EL (cell line): ENCODE results near the gene LRRFIP2.

ENCODE experiments used
- DNase-seq: peaks from one replicate; pipeline ENCODE4 v3.0.0-alpha.2; 2016

Gene LRRFIP2

DNA sequence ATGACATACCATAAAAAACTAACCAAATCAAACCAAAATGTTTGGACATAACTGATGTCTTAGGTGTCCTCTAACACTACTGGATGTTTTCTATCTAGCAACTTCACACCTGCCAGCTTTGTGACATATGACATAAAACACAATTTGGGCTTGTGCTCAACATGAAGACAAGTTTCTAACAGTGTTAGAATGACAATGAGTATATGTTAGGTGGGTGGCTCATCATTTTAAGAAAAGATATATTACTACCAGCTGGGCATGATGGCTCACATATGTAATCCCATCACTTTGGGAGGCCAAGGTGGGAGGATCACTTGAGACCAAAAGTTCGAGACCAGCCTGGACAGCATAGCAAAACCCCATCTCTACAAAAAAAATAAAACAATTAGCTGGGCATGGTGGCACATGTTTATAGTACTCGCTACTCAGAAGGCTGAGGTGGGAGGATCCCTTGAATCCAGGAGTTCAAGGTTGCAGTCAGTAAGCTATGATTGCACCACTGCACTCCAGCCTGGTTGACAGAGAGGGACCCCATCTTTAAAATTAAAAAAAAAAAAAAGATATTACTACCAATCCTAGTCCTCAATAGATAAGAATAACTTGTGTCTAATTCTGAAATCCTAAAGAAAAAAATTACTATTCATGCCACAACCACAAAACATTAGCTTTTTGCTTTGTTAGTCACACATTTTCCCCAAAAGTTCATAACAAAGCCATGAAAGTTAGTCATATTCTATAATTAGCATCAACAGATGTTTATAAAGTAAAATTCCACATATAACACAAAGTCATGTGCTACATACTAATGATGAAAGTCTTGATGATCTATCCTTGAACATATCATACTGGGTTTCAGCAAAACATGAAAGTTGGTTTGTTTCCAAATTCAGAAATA lies 59.9 kb downstream of the LRRFIP2 start:
- peak; percentile 83 for DNase-seq

DNA sequence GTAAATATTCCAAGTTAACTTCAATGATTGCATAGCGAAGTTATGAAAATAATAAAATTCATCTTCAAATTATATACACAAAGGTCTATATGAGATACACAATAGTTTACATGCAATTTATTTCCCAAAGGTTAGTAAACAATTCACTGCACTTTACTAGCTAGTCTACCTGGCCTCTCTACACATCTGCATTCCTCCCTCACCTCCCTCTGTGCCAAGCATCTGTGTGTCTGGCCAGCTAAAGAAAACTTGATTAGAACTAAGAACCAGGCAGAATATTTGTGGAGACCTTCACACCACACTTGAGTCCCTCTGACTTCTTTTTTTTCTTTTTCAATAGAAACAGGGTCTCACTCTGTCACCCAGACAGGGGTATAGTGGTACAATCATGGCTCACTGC lies 61.4 kb downstream of the LRRFIP2 start:
- DNase-seq: no peak

DNA sequence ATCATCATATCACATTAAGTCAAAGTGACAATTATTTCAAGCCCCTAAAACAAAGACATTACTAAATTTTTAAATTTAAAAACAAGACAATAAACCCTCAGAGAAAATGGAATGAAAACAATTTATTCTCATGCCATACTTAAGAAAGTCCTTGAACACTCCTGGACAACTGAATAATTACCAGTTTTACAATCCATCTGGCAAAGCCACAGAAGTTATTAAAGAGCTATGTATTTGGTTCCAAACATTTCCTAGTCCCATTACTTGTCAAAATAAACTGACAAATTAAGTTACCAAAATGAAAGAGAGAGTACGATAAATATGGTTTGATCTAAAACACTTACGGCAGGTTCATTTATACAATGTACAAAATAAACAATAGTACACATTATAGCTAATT lies 63.2 kb downstream of the LRRFIP2 start:
- DNase-seq: no peak

DNA sequence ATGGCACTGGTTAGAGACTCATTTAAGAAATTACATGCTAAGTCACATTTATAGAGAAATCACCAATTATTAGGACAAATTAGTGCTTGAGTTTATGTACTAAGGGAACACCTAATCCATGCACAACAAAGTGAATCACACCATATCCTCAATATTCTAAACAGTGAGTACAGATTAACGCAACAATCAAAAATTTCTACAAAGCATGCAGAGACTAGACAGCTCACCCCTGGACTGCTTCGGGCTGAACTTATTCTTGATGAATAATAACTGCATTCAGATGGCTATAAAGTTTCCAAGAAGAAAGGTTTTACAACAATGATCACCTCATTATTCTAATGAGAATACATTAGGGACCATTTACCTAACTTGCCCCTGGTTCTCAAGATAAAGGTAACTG lies 66.5 kb downstream of the LRRFIP2 start:
- no peak for DNase-seq

DNA sequence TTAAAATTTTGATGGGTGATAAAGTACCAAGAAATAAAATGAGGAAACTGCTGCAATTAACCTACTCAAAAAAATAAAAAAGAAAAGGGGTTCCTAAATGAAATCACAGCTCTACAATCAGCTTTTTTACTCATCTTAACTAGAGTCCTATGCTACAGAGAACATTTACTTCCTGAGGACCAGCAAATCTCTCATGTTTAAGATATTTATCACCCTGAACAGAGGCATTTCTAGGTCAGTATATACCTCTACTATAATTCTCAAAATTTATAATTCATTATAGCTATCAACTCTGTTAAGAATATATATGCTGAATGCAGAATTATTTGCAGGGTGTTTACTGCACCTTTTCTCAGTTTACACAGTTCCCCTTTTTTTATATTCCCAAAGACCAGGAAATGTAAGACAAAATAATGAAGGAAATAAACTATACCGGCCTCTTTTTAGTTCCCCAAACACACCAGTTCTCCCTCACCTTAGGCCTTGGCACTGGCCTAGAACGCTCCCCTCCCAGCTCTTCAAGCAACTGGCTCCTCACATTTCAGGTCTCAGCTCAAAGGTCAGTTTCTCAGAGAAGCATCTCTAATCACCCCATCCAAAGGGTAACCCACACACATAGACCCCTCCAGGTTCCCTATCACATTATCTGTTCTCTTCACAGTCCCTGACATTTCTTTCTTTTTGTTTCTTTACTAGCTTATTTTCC lies 71.1 kb downstream of the LRRFIP2 start:
- DNase-seq: no peak

DNA sequence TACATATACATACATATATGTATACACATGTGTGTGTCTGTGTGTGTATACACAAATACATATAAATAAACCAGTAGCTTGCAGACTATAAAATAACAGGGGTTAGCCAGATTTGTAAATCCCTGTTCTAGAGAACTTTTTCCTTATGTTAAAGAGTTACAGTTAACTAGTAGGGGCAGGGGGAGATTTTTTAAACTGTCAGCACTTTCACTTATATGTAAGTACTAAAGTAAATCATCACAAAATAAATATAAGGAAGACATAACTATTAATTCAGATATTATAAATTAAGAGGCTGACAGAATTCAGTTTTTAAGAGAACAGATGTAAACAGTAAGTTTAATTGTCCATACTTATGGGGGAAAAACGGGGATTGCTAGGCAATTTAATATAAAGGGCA lies 74.0 kb downstream of the LRRFIP2 start:
- DNase-seq: no peak

DNA sequence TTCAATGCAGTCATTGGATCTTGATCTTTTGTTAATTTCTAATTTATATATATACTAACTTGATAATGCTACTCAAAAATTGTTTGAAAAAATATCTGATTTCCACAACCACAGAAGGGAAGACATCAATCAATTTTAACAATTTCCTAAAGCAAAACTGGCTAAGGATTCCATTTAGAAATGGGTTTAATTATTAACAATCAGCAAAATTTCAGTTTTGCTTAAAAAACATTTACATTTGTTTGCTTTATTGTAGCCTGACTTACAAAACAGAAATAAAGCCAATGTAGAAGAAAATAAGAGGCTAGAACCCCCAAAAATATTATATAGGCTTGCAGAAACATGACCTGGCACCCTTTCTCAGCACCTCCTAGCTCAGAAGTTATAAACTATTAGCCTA lies 74.9 kb downstream of the LRRFIP2 start:
- DNase-seq: no peak

DNA sequence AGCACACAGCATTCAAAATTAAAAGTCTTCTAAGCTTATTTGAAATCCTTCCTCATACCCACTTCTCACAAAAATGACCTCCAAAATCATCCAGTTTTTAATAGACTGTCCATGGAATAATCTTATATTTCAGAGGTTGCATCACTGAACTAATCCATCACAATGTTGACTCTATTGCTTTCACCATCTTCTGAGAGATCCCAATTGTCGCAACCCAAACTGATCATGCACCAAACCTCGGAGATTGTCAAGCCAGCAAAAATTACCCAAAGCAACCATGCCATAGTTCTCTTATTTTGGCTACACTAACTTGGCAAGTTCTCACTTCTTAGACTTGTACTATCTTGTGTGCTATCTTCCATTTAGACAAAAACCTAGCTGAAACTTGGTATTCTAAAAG lies 75.5 kb downstream of the LRRFIP2 start:
- no peak for DNase-seq

DNA sequence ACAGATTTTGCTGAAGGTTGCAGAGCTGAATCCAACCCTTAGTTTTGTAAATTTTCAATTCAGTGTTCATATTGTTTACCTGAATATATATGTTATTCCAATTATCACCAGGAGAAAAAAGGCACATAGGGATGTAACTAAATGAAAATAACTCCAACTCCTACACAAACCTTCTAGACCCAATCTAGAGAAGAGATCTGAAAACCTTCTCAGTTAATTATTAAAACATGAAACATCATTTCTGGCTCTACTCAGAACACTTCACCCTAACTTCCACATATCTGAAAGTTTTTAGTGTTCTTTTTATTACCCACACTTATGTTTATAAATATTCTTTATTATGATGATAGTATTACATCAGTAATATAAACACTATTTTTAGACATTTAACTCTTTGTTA lies 76.6 kb downstream of the LRRFIP2 start:
- no peak for DNase-seq

DNA sequence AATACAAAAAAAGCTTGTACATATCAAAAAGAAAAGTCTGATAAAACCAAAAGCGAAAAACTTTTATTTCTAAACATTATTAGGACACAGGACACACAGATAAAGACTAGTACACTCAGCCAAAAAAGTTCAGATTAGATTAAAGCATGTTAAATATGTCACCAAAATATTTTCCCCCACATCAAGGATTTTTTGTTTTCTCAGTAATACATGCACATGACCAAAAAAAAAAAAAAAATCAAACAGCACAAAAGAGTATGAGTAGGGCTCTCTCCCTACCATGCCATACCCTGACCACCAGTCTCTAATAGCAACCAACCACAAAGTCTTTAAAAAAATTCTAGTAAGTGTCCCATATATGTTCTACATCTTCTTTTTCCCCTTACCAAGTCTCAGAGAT lies 77.4 kb downstream of the LRRFIP2 start:
- DNase-seq: peak; percentile 17

DNA sequence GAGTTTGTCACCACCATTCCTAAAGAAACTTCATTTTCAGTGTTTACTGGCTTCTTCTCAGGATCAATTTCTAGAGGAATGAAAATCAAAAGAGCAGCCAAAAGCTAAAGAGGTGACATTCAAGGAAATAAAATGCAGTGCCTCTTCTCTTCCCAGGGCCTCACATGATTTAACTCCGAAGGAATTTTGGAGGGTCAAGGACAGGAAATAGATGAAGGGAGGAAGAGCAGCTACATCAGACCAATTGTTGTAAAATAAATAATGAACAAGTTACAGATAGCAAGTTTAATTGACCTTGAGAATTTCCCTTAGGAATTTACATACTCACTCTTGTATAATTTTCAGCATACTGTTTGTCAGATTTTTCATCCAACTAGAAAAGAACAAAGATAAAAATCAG lies 78.1 kb downstream of the LRRFIP2 start:
- DNase-seq: peak; percentile 93

DNA sequence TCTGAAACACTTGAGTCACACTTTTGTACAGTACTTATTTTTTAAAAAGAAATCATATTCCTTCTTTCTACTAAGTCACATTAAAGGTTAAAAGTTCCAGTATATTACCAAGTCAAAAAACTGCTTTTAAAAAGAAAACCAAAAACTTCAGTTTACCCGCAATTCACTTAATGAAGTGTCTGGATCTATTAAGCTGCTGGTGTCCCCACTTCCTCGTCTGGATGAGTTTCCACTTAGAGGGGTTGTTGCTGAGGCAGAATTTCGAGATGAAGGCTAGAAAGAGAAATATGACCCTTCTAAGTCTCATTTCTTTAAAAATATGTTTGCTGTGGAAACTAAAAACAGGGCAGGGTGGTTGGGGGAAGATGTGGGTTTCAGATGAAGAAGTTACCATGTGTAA lies 79.7 kb downstream of the LRRFIP2 start:
- no peak for DNase-seq

DNA sequence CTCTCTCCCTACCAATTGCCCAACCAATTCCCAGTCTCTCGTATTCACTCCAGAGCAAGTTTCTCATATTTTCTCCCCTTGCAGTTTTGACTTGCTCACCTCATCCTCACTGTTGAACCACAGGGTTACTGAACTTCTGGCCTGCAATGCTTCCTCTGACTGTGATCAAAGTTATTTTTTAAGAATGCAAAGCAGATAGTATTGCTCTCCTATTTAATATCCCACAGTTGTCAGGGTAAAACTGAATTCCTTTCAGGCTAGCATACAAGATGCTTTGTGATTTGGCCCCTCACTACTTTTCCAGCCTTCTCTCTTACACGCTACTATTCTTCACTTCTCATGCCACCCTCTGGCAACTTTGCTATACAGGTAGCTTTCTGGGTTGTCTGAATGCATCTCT lies 80.9 kb downstream of the LRRFIP2 start:
- peak; percentile 54 for DNase-seq

DNA sequence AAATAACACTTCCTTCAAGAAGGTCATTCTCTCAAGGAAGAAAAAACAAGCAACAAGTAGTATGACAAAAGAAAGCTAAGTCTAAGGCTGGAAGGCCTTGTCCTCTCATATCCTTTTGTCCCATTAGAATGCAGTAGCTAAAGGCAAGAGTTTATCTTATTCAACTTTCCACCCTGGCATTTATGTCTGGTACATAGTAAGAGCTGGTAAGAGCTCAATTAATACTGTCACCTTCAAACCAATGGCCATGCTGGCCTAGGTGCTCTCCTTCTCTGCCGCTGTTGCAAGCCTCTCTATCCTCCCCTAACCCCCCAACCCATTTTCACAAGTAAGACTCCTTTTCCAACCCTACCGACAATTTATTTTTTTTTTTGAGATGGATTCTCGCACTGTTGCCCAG lies 81.9 kb downstream of the LRRFIP2 start:
- no peak for DNase-seq

DNA sequence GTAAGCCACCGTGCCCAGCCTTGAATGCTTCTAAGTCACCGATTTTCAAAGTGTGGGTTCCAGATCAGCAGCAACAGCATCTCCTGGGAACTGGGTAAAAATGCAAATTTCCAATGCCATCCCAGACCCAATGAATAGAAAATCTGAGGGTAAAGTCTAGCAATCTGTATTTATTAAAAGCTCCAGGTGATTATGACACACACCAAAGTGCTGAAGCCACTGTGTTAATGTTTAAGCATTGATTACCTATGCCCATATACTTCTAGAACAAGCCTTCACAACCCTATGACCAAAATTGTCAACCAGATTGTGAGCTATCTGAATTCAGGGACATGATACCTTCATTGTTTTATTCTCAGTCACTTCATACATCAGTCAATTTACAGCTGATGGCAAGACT lies 86.5 kb downstream of the LRRFIP2 start:
- no peak for DNase-seq

DNA sequence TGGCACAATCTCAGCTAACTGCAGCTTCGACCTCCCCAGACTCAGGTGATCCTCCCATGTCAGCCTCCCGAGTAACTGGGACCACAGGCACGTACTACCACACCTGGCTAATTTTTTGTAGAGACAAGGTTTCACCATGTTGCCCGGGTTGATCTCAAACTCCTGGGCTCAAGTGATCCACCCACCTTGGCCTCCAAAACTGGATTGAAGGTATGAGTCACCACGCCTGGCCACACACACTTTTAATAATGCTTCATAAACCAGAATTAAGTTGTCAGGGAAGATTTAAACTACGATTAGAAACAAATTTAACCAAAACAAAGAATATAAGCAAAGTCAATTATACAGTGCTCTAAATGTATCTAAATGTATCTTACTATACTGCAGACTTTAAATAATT lies 87.5 kb downstream of the LRRFIP2 start:
- no peak for DNase-seq

DNA sequence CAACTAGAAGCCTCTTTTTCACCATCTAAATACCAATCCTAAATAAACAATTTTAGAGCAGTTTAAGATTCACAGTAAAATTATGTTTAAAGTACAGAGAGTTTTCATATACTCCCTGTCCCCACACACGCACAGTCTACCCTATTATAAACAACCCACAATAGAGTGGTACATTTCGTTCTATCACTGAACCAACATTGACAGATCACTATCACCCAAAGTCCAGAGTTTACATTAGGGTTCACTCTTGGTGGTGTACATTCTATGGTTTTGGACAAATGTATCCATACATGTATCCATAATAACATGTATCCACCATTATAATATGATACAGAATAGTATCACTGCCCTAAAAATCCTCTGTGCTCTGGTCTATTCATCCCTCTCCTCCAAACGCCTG lies 92.1 kb downstream of the LRRFIP2 start:
- no peak for DNase-seq

DNA sequence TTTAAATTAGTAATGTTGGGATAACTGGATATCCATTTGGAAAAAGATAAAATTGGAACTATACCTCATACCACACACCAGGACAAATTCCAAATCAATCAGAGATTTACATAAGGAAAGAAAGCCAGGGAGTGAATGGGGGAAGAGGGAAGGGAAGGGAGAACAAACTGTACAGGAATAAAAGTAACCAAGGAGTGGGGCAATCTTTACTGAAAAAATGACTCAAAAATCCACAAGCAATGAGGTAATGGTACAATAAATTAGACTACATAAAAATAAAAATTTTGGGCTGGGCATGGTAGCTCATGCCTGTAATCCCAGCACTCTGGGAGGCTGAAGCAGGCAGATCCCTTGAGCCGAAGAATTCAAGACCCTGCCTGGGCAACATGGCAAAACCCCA lies 98.4 kb downstream of the LRRFIP2 start:
- DNase-seq: no peak

DNA sequence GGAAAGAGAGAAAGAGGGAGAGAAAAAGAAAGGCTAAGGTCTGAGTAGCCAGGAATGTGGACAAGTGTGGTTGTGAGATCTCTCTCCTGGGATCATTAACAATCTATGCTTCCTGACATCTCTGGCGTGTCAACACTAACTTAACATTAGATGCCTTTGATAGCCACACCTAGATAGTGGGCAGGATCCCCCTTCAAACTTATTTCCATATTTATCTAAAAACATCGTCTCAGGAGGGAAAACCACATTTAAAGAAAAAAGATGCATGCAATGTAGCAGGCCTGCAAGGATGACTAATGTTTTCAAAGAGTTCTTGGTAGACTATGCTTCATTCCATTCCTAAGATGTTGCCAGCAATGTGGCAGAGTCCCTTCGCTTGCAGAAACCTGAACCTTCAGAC lies 100.2 kb downstream of the LRRFIP2 start:
- DNase-seq: peak; percentile 74

DNA sequence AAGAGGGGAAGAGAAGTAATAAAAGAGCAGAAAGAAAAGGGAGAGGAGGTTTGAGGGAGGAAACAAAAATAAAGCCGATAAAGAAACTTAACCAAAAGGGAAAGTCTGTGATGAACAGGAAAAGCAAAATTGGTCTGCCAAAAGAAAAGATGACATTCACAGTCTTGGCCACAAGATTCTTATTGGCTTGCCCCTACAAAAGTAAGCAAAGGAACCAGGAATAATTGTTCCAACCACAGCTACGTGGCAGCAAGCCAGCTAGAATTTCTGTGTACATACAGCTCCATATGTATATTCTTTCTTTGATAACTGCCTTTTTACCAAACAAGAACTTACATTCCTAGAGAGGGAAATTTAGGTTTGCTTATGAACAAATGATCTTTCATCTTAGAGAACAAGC lies 101.5 kb downstream of the LRRFIP2 start:
- peak; percentile 87 for DNase-seq

DNA sequence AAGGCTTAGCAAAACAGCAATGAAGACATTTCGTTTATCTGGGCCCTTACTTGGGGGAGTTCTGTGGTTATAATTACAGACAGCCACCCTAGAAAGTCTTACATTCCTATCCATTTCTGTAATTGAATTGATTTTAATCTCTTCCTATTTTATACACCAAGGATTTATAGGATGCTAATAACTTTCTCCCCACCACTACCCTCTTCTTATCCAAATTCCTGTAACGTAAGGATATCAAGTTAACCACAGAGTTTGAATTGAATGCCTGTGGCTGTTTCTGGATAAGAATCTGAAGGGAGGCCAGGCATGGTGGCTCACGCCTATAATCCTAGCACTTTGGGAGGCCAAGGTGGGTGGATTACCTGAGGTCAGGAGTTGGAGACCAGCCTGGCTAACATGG lies 102.5 kb downstream of the LRRFIP2 start:
- DNase-seq: no peak

DNA sequence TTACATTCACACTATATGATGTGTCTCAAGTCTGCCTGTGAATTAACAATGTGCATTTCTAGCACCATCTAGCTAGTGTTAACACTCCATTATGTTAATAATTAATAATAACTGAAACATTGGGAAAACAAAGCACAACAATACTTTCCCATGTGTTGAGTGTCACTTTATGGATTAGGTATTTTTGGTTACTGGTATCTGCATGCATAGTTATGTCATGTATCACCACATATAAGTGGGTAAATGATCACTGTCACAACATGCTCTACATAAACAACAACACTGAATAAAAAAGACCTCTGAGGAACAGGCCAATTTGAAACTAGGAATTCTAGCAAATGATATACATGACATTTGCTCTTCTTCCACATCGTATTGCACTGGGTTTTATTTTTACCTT lies 106.4 kb downstream of the LRRFIP2 start:
- no peak for DNase-seq

DNA sequence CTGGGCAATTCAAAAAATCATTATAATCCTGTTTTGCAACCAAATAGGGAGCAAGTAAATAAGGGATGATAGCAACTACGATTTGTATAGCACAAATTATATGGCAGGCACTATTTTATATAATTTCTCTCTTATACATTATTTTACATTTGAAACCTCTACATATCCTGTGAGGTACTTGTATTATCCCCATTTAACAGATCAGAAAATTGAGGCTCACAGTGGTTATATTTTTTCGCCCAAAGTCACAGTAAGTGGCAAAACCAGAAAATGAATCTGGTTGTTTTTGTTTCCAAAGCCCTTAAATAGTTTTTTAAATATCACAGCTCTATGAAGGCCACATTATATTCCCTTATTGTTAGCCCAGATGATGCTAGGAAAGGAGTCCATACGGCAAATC lies 106.8 kb downstream of the LRRFIP2 start:
- no peak for DNase-seq

DNA sequence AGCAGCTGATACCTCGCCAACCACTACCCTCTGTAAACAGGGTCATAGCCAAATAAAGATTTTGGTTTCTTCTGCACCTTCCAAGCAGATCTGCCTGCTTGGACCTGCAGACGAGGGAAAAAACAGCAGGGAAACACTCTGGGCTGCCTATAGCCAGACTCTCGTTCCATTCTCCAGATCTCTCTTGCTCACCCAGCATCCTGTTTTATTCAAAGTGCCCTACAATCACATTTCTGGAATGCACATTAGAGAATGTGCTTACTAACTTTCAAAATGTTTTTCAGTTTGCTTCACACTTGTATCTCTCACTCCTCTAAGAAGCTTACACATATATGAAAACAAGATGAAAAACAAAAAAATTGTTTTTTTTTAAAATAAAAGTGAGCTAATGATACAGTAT lies 109.6 kb downstream of the LRRFIP2 start:
- peak; percentile 36 for DNase-seq

DNA sequence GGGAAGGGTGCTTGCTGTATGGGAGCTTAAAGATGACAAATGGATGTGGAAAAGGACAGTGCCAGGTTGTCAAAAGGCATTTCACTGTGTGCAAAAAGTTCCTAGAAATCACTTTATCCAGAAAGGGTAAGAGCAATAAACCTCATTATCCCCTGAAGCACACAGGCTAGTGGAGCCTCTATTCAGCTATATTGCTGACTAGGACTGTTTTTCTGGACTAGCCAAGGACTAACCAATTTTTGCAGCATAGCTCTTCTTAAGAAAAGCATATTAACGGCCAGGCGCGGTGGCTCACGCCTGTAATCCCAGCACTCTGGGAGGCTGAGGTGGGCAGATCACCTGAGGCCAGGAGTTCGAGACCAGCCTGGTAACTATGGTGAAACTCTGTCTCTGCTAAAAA lies 116.3 kb downstream of the LRRFIP2 start:
- DNase-seq: no peak
